Activated CD4-positive, alpha-beta T cell treated with anti-CD3 and anti-CD28 coated beads, Interleukin-2, amount 50 U/mL, for 24 hours (primary cell): Measurements from ENCODE around the gene NCEH1.
A peak's percentile ranks its signal among the peaks of the same experiment; 100 is the strongest.
"Not testable (repeated sequence)": the region's sequence is repeated elsewhere in the genome, so short reads cannot be mapped to it uniquely, and the experiment has no call there.

ENCODE experiments used
- DNase-seq, 2 donors: peaks; one replicate each; pipeline ENCODE4 v3.0.0-alpha.2; 2020; ENCODE audit warnings: low read depth in 1 of 2, low spot score in 1 of 2

Gene NCEH1

DNA sequence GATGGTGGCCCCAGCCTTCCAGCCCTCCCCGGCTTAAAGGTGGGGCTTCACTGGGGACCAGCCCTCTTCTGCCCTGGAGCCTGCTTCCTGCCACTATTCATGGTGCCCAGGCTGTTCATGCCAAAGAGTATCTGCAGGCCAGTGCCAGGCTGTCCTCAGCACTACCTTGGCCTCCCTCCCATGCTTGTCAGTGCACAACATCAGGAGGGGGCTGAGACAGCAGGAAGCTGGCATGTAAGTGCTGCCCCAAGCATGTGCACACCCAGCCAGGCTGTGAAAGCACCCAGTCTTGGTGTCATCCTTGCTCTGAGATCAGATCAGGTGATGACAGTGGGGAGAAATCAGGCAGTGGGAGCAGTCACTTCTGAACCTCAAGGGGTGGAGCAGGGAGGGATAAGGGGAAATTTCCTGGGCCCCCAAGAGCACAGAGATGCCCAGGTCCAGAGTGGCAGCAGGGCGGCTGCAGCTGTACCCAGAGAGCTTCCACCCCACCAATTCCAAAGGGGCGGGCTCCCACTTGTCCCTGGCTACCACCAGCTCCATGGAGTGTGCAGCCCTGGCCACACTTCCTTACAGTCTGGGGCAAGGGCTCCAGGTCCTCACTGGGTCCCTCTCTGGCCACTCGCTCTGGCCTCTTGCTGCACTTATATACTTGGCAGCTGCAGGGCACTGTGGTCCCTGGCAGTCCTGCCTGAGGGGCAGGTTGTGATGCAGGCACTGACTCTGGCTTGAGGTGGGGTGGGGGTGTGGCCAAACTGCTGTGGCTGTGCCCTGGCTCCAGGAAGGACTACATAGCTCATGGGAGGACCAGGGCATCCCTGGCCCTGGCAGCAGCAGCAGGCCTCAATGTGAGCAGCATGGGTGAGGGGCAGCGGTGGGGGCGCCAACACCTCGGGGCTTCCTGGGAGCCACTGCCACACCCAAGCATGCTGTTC lies 96.3 kb downstream of the NCEH1 start:
- no peak for DNase-seq

GRCh38 chr3:172613845-172614244 lies 97.0 kb downstream of the NCEH1 start:
- no peak for DNase-seq

DNA sequence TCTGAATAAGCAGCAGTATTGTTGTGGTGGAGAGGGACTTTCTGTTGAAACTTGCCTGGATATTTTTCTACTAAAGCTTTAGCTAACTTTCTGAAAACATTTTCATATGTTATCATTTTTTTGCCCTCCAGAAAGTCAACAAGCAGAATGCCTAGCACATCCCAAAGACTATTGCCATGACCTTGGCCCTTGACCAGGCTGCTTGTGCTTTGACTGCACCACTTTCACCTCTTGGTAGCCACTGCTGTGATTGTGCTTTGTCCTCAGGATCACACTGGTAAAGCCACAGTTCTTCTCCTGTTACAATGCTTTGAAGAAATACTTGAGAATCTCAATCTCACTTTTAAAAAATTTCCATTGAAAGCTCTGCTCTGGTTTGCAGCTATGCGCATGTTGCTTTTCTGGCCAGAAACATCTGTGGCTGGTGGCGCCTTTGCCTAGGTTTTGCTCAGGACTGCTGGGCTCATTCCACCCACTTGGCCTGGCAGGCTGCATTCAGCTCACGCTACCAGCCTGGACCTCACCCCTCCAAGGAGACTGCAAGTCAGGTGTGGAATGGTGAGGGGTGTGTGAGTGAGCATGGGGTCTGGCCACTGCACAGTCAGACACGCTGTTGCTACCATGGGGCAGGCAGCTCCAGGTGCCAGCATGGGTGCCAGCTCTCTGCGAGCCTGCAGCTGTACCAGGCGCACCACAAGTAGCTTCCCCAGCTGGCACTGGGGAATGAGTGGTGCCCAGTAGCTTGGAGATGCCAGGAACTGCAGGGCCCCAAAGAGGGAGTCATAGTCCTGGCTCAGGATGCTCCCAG lies 97.8 kb downstream of the NCEH1 start:
- DNase-seq, result no peak

GRCh38 chr3:172609750-172610149 lies 101.1 kb downstream of the NCEH1 start:
- DNase-seq, result no peak

- no peak for DNase-seq
Measured at GRCh38 chr3:172608575-172608974, 102.3 kb downstream of the NCEH1 start.

DNA sequence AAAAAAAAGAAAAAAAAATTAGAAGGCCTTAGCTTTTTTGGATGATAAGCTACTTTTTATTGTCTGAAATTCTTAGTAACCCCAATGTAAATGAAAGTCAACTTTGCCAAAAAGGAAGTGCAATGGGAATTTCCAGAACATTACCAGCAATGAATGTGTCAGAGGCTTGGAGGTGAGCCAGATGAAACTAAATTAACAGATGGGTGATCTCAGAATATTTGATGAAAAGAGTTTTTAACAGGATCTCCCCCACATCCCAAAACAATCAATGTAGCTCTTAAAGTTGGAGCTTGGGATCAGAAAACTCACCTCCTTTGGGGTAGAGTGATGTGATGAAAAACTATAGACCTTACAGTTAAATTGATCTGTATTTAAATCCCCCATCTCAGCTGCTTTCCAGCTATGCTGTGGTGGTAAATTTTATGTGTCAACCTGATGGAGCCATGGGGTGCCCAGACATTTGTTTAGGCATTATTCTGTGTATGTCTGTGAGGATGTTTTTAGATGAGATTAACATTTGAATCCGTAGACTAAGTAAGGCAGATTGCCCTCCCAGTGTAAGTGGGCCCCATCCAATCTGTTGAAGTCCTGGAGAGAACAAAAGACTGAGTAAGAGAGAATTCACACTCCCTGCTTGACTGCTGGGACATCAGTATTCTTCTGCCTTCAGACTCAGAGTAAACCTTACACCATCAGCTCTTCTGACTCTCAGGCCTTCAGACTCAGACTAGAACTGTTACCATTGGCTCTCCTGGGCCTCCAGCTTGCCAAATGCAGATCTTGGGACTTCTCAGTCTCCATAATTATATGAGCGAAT lies 103.4 kb downstream of the NCEH1 start:
- DNase-seq, result no peak

GRCh38 chr3:172606021-172606420 lies 104.8 kb downstream of the NCEH1 start:
- no peak for DNase-seq

- DNase-seq, result no peak
Measured at GRCh38 chr3:172604895-172605646, 105.8 kb downstream of the NCEH1 start.

DNA sequence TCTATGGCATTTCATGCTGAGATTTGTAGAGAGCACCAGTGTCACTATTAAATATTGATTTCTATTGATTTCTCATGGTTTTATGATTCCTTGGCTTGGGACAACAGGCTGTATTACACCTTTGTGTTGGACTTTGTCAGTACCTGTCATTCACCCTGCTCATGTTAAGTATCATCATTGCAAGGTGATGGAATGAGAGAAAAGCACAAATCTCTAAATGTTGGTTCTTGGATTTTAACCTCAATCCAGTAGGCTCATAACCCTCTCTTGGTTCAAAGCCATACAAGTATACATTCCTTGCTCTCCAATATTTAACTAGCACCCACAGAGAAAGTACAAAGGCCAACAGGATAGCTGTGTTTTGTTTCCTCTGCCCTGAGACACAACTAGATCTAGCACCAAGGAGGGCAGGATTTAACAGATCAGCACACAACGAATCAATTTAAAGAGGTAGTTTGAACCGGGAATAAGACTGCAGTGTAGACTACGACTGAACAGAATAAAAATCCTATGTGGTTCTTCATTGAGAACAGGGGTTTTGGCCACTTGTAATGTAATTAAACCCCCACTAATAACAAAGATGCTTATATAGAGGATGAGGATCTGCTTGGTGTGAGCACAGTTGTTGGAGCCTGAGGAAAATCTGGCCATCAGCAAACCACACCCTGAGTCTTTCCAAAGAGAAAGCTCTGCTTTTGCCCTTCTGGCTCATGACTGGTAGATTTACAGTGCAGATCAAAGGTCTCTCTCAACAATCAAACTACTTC lies 109.6 kb downstream of the NCEH1 start:
- DNase-seq, result no peak

- DNase-seq, result no peak
Measured at GRCh38 chr3:172600644-172601065, 110.2 kb downstream of the NCEH1 start.

- DNase-seq, result no peak
Measured at GRCh38 chr3:172598904-172599303, 112.0 kb downstream of the NCEH1 start.

DNA sequence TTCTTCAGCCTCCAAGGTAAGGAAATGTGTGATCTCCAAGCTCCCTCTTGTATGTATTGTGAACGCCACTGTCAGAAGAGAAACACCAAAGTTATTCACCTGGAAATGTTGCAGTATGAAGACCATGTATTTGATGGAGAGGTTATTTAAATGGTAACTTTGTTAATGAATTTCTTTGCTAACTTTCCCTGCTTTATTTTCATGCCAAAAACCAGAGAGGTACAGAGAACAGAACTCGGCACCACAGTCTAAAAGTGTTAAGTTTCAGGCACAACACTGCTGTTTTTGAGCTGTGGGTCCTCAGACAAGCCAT lies 114.5 kb downstream of the NCEH1 start:
- no peak for DNase-seq

GRCh38 chr3:172595664-172596393 lies 115.0 kb downstream of the NCEH1 start:
- DNase-seq, result peak in 1 of 2 donors; percentile 46

- not testable (repeated sequence) for DNase-seq
Measured at GRCh38 chr3:172594900-172595663, 115.8 kb downstream of the NCEH1 start.

- DNase-seq, result no peak
Measured at GRCh38 chr3:172592898-172593669, 117.8 kb downstream of the NCEH1 start.

DNA sequence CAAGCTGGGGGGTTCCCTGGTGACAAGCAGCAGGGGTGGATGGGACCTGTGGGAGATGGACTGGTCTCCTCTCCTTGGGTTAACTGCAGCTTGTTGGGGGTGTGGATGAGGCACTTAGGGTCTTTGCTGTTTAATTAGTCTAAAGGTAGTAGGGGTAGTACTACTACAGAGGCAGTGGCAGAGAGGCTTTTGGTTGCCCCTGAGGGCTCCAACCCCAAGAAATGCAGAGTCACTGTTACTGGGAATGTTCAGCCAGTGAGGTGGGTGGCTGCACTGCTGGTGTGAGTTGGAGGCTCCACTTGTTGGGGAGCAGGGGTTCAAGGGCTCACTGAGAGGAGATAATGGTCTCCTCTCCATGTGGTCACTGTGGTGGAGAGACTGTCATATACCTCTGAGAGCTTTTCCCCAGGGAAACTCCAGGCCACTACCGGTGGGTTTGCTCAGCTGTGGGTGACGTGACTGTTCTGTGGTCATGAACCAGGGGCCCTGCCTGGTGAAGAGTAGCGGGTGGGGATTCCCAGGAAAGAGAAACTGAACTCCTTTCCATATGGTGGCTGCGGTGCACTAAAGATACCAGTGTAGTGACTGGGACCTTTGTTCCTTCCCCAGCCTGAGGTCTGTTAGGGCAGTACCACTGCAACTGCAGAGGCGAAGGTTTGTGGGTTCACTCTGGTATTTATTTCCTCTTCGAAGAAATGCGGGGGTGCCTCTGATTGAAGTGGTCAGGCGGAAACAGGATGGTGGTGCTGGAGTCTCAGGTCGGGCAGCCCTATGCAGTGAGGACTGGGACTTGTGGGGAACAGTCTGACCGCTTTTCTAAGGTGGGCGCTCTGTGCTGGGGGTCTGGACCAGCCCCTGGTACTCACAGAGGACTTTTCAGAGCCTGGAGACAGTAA lies 118.7 kb downstream of the NCEH1 start:
- DNase-seq, result peak; percentile 60 to 86

DNA sequence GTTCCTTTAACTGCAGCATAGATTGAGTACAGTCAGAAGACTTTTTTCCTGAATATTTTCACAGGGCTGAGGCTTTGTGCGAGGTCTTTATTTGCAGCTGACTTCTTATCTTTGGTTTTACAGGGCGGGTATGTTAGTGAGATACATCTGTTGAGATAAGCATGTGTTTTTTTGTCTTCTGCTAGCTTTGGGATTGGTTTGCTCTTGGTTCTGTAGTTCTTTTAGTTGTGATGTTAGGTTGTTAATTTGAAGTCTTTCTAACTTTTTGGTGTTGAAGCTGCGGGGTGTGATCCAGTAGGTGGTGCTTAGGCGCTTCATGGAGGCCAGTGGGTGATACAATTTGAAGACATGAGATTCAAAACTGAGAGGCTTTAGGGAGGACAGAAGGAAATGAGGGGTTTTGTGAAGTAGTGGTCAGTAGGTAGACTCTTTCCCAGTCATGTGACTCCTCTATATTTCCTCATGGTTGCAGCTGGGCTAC lies 119.7 kb downstream of the NCEH1 start:
- DNase-seq, result no peak
